ENCODE results near the gene GLIPR1L2. TPM values are rescaled to one million over a fixed set of nuclear protein-coding genes. Genes with fewer than 3 reads are reported as not detected.
"Not testable (repeated sequence)": the region's sequence is repeated elsewhere in the genome, so short reads cannot be mapped to it uniquely, and the experiment has no call there.

The GLIPR1L2 gene
- total and polyA plus RNA-seq, 2 of the 8 experiments (the other 6 are each of a cell fraction or from before 2014, with no cell fraction given) = 0.09 TPM; not detected in 1

DNA sequence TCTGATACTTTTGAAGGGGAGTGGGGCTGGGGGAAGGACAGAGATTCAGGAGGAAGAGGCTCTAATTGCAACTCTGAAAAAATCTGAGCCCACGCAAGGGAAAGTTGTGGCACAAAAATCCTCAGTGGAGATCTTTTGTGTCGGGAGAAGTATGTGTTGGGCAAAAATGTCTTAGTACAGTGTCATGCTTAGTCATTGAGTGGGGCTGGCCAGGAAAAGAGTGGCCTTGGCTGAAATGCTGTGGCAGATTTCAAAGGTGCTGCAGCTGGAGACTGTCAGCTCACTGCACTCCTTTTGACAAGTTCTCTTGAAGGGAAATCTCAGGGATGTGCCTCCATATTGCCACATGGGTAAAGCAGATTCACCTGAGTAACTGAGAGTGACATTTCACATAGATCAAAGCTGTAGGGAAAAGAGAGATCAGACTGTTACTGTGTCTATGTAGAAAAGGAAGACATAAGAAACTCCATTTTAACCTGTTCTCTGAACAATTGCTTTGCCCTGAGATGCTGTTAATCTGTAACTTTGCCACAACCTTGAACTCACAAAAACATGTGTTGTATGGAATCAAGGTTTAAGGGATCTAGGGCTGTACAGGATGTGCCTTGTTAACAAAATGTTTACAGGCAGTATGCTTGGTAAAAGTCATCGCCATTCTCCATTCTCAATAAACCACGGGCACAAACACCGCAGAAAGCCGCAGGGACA lies 53.7 kb downstream of the GLIPR1L2 start (continued):
- TF ChIP-seq USF2 (IDR thresholded peaks at IDR 0.05; ENCODE audit: low read length) = no peak
- TF ChIP-seq PHF8 (conservative IDR thresholded peaks at IDR 0.05; ENCODE audit: low read depth, low read length) = no peak
- no peak for TF ChIP-seq KDM4A (IDR thresholded peaks at IDR 0.05; ENCODE audit: low read depth, low read length, severe bottlenecking)
- no peak for TF ChIP-seq HDAC6 (IDR thresholded peaks at IDR 0.05; ENCODE audit: low read depth, low read length)
- TF ChIP-seq POLR2A (IDR thresholded peaks at IDR 0.05; ENCODE audit: control extremely low read depth in 1 of 2, low read depth in 2 of 2, low read length in 2 of 2) = no peak

- H4K20me1 ChIP-seq (replicated peaks in 1 of 2; ENCODE audit: control insufficient read depth in 1 of 2, insufficient read depth in 2 of 2, low read length in 2 of 2); H3K27ac ChIP-seq (ENCODE audit: low read depth, low read length); H3K4me1 ChIP-seq (replicated peaks in 1 of 4; ENCODE audit: control insufficient read depth in 3 of 4, insufficient read depth in 4 of 4, low read length in 3 of 4); H4K5ac ChIP-seq (ENCODE audit: insufficient read length, low read depth, low read length); H3K79me1 ChIP-seq (ENCODE audit: low read depth, low read length); H2BK120ac ChIP-seq (replicated peaks; ENCODE audit: low read depth, low read length); DNase-seq (ENCODE audit: low read depth in 1 of 2, low spot score in 2 of 2); H3K27me3 ChIP-seq (replicated peaks in 1 of 4; ENCODE audit: control insufficient read depth in 3 of 4, extremely low read depth in 1 of 4, insufficient read depth in 3 of 4, low read length in 3 of 4); POLR2A ChIA-PET (ENCODE audit: partially characterized antibody); H3K56ac ChIP-seq (replicated peaks; ENCODE audit: insufficient read length, low read depth, low read length); H3K9ac ChIP-seq (replicated peaks in 1 of 4; ENCODE audit: extremely low read depth in 1 of 4, low read depth in 3 of 4, low read length in 3 of 4); H4K91ac ChIP-seq (replicated peaks; ENCODE audit: insufficient read length, low read length); H2AFZ ChIP-seq (ENCODE audit: low read length); H3K36me3 ChIP-seq (ENCODE audit: control insufficient read depth in 2 of 4, insufficient read depth in 4 of 4, low read length in 3 of 4); H3K4me3 ChIP-seq (ENCODE audit: extremely low read depth in 1 of 4, insufficient read depth in 2 of 4, low read depth in 3 of 4, low read length in 4 of 4); H2BK12ac ChIP-seq (ENCODE audit: low read depth, low read length); H3K79me2 ChIP-seq (ENCODE audit: control insufficient read depth in 1 of 2, insufficient read depth in 2 of 2, low read length in 2 of 2); H2AK5ac ChIP-seq (ENCODE audit: low read depth, low read length); H4K8ac ChIP-seq (ENCODE audit: extremely low read depth, insufficient read depth, low read length); FAIRE-seq; H2BK5ac ChIP-seq (ENCODE audit: low read depth, low read length); H3K23me2 ChIP-seq (ENCODE audit: low read depth, low read length); H3K9me3 ChIP-seq (ENCODE audit: insufficient read depth in 2 of 2, low read depth in 1 of 2, low read length in 1 of 2); H3K4ac ChIP-seq (replicated peaks; ENCODE audit: insufficient read length, low read depth, low read length); H2BK20ac ChIP-seq (ENCODE audit: low read length); H2BK15ac ChIP-seq (ENCODE audit: low read length); CTCF ChIA-PET (ENCODE audit: partially characterized antibody); H3K4me2 ChIP-seq (ENCODE audit: insufficient read depth in 1 of 2, low read depth in 2 of 2, low read length in 2 of 2); H3K14ac ChIP-seq (ENCODE audit: insufficient read length); H3K23ac ChIP-seq (ENCODE audit: insufficient read length); H3K18ac ChIP-seq (ENCODE audit: extremely low read depth, low read length): not testable (repeated sequence)
- WGBS, 2 experiments (ENCODE audit: extremely low coverage in 1 of 2, insufficient coverage in 1 of 2, insufficient read length in 1 of 2, insufficient replicate concordance in 2 of 2, low coverage in 1 of 2, low lambda C conversion rate in 2 of 2, missing lambda C conversion rate in 1 of 2) = 86% methylated on average over 7 of the region's 7 CpGs; no CpG with 5 or more reads in 1 of the 2 experiments
These were observed 54.2 kb downstream of the GLIPR1L2 start for GRCh38 chr12:75445137-75445507.

Measured in H1 (cell line).